ENCODE measurements around the gene SESN3.

DNA sequence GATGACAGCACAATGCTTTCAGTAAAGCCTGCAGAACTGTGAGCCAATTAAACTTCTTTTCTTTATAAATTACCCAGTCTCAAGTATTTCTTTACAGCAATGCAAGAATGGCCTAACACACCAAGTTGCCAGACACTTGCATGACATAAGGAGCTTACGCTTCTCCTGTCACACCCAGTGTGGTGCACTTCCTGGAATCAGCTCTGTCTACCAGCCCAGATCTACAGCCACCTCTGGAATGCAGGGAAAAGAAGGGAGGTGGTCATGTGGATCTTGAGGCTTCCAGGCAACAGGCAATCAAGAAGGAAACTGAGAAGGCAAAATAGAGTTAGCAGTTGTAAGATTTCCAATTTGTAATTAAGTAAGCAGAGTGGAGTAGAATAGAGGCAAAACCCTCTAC, 37.4 kb upstream of the SESN3 start:
- TF ChIP-seq CTCF (IDR thresholded peaks at IDR 0.05; ENCODE audit: borderline replicate concordance, extremely low read depth, low read length, poor library complexity, severe bottlenecking) (no peak), EZH2 (IDR thresholded peaks at IDR 0.05; ENCODE audit: borderline replicate concordance, low read depth, low read length, severe bottlenecking) (no peak)
